ENCODE measurements around the gene NSMCE3.

NSMCE3 gene

DNA sequence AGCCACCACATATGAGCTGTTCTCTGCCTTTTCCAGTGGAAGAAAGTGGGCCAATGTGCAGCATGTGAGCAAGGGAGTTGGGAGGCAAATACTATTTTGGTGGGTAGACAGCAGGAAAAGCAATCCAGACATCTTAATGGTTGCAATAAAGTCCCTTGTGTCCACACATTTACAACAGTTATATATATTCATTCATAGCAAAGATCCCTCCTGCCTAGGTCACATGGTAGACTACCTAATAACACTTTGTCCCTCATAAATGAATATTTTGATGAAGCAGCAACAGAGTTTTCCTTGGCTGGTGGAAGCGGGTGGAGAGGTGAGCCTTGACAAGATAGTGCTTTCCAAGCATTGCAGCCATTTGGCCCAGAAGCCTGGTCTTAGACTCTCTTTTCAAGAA lies 6.2 kb upstream of the NSMCE3 start:
- TF ChIP-seq, protein P1, sequence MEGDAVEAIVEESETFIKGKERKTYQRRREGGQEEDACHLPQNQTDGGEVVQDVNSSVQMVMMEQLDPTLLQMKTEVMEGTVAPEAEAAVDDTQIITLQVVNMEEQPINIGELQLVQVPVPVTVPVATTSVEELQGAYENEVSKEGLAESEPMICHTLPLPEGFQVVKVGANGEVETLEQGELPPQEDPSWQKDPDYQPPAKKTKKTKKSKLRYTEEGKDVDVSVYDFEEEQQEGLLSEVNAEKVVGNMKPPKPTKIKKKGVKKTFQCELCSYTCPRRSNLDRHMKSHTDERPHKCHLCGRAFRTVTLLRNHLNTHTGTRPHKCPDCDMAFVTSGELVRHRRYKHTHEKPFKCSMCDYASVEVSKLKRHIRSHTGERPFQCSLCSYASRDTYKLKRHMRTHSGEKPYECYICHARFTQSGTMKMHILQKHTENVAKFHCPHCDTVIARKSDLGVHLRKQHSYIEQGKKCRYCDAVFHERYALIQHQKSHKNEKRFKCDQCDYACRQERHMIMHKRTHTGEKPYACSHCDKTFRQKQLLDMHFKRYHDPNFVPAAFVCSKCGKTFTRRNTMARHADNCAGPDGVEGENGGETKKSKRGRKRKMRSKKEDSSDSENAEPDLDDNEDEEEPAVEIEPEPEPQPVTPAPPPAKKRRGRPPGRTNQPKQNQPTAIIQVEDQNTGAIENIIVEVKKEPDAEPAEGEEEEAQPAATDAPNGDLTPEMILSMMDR (IDR thresholded peaks at IDR 0.05; ENCODE audit: low read depth, low read length, missing control alignments), result no peak
- DNase-seq (ENCODE audit: low read depth), result no peak
- in situ Hi-C loops (cut with HindIII; ENCODE audit: low sequenced_read_pairs), result no loop called here
- H3K4me3 ChIP-seq (ENCODE audit: low read depth, low read length), result no peak overlapping the region

DNA sequence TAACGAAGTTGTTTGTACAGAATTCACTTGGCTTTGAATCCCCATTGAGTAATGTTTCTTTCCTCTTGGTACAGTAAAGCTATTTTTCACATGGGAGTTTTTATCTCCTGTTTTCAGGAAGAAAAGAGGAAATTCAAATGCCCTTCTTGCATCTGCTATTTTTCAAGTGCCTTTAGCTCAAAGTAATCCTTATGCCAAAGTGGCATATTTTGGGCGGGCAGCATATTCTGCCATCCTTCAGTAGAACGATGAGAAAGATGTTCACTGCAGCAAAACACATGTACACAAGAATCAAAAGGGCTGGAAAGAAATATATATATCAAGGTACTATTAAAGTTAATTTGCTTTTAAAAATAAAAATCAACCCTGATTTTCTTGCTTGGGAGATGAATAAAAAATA lies 5.3 kb upstream of the NSMCE3 start:
- TF ChIP-seq, protein P1 (IDR thresholded peaks at IDR 0.05; ENCODE audit: low read depth, low read length, missing control alignments), result no peak
- in situ Hi-C loops (cut with HindIII; ENCODE audit: low sequenced_read_pairs), result no loop called here
- no peak for DNase-seq (ENCODE audit: low read depth)
- no peak overlapping the region for H3K4me3 ChIP-seq (ENCODE audit: low read depth, low read length)

DNA sequence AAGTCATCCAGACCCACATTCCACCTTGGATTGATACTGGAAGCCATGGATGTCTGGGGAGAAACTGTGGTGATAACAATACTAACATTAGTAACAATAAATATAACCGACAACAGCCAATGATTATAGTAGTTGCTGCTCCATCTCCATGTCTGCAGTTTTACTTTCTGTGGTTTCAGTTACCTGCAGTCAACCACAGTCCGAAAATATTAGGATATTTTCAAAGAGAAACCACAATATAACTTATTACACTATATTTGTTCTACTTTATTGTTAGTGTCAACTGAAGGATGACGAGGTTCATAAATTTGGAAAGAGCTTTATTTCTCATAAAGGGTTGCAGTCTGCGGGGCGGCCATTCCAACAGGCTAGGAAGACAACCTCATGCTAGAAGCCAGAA lies 2.6 kb upstream of the NSMCE3 start:
- TF ChIP-seq, protein P1 (IDR thresholded peaks at IDR 0.05; ENCODE audit: low read depth, low read length, missing control alignments), result no peak
- in situ Hi-C loops (cut with HindIII; ENCODE audit: low sequenced_read_pairs), result no loop called here

DNA sequence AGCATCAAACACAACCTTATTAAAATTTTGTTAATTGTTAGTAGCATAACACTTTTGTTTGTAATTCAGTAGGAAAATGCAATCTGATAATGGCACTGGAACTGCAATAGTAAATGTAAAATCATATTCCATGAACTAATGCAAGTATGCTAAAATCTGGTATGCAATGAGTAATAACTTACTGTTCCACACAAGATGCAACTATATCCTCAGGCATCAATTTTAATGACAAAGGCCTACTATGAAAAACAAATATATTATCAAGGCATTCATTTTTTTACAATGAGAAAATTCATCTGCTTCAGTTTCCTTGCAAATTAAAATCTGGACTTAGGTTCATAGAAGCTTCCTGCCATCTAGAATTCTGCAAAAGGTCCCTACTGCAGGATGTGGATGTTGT lies 1.4 kb upstream of the NSMCE3 start:
- no peak overlapping the region for H3K4me3 ChIP-seq (ENCODE audit: low read depth, low read length)
- TF ChIP-seq, protein P1 (IDR thresholded peaks at IDR 0.05; ENCODE audit: low read depth, low read length, missing control alignments), result no peak
- DNase-seq (ENCODE audit: low read depth), result no peak
- in situ Hi-C loops (cut with HindIII; ENCODE audit: low sequenced_read_pairs), result no loop called here

More for the DNA sequence above, 2.6 kb upstream of the NSMCE3 start:
- DNase-seq (ENCODE audit: low read depth), result no peak
- H3K4me3 ChIP-seq (ENCODE audit: low read depth, low read length), result no peak overlapping the region

DNA sequence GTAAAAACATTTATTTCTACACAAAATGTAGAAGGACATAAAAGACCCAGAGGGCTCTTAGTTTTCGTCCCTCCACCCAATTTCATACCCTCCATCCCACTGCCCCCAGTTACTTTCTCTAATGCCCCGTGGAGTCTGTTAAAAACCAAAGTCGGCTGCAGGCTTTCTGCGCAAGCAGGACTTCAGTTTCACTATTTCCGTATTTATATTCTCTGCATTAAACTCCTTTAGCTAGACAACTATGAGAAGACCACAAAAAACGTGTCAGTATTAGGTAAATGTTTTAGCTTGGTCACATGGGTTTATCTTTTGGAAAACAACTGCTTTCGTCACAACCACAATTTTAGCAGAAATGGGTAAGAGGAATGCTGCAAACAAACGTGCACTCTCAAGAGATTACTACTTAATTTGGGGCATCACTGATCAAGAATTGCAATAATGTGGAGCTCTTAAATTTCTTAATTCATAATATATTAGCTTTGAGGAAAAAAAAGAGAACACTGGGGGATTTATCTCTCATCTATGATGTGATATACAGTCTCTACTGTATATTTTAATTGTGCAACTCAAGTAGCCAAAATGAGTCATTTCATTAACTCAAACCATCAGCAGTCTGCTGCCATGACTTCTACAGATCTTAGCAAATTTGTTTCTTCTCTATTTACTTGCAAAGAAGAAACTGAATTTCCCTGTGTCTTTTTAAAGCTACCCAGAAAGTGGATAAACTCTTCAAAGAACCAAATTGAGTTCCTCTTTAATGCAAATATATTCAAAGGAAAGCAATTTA lies 740 bp upstream of the NSMCE3 start:
- TF ChIP-seq, protein P1 (IDR thresholded peaks at IDR 0.05; ENCODE audit: low read depth, low read length, missing control alignments), result no peak
- peak overlapping the region; percentile 64 for H3K4me3 ChIP-seq (ENCODE audit: low read depth, low read length)
- in situ Hi-C loops (cut with HindIII; ENCODE audit: low sequenced_read_pairs), result no loop called here
- DNase-seq (ENCODE audit: low read depth), result no peak

DNA sequence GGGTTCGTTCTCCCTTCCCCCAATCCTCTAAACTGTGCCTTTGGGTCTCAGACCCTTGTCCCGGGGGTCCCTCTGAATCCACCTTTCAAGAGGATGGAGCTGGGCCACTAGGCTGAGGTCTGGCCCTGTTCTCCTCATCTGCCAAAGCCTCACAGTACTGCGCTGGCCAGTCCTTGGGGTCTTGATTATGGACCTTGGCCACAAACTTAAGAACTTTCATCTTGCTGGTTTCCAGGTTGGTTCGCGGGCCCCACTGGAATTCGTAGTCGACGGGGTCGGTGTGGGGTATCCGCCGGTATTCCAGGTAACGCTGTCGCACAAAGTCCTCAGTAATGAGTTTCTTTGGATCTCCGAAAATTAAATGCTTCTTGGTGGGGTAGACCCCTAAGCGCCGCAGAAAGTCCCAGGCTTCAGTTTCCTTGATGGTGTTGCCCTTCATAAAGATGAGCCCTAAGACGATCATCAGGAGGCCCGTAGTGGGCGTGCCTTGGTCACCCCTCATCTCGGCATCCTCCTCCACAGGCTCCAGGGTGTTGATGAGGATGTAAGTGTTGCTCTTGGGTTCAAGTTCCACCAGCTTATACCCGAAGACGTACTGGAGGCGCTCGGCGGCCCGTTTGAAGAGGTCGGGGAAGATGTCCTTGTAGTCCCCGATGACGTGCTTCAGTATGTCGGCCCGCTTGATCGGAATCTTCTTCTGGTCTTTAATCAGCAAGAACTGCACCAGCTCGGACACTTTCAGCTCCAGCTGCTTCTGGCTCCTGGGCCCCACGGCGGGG lies 727 bp downstream of the NSMCE3 start:
- in situ Hi-C loops (cut with HindIII; ENCODE audit: low sequenced_read_pairs), result no loop called here
- TF ChIP-seq, protein P1 (IDR thresholded peaks at IDR 0.05; ENCODE audit: low read depth, low read length, missing control alignments), result no peak
- no peak for DNase-seq (ENCODE audit: low read depth)
- peak overlapping the region; percentile 64 for H3K4me3 ChIP-seq (ENCODE audit: low read depth, low read length)

Data from astrocyte of the cerebellum (primary cell).